GM18867 (cell line): ENCODE measurements around the gene CHTF18.
"Not testable (repeated sequence)": the region's sequence is repeated elsewhere in the genome, so short reads cannot be mapped to it uniquely, and the experiment has no call there.

ENCODE experiments used
- ATAC-seq: cut with Tn5 transposase; IDR thresholded peaks from one replicate; pipeline ENCODE4 v1.9.1; 2021; ENCODE audit warnings: mild to moderate bottlenecking, moderate library complexity; ENCODE audit not compliant: unreplicated experiment

CHTF18 gene

GRCh38 chr16:802914-803753 is 14.7 kb downstream of the CHTF18 start:
- no peak for ATAC-seq

DNA sequence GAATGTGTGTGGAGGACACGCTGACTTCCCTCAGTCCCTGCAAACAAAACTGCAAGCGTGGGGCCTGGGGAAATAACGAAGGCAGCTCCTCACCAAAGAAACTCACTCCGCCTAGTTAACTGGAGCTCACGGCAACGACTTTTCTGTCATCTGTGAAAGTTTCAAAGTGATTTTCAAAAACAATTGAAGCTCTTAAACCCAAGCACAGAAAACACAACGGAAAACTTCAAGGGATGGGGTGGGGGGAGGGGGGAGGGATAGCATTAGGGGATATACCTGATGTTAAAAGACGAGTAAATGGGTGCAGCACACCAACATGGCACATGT is 15.3 kb downstream of the CHTF18 start:
- no peak for ATAC-seq

DNA sequence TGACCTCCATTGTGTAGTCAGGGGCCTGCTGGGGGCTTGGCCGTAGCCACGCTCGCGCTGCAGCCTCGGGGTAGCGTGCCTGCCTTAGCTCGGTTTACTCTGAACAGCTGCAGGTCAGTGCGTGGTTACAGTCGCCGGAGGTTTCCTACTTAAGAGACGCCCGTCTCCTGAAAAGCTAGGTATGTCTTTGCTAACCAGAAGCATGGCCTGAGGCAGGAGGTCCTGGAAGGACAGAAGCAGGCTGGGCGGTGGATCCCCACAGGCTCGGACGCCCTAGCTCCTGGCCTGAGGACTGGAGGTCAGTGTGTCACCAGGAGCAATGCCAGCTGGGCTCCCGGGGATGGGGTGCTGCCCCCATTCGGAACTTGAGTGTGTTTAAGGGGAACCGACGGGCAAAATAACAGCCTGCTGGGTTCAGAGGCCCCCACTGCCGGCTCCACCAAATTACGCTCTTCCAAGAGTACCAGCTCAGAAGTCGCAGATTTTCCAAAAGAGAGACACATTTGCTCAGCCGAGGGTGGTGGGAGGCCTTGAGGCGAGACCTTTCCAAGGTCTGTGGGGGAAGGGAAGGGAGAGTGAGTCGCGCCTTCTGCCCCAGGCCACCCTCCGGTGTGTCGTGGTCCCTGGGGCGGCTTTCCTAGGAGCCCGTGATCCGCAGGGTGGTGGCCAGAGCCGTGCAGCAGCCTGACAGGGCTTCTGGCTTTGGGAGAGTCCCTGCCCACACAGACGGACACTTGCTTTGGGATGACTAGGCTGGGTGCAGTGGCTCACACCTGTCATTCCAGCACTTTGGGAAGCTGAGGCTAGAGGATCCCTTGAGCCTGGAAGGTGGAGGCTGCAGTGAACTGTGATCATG is 16.0 kb downstream of the CHTF18 start:
- no peak for ATAC-seq

DNA sequence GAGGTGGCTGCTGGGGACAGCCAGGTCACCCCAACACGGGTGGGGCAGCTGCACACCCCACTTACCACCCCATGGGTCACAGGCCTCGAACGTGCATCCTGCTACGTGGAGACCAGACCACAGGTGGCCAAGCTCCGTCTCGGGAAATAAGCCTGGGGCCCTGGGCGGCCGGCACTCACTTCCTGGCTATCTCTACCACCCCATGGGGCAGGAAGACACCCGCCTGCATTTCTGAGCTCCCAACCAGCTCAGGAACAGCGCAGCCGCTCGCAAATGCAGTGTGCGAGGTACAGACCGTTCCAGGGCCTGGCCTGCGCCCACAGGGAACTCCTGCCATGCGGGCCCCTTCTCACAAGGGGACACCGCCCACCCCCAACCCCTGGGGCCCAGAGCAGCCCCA is 17.1 kb downstream of the CHTF18 start:
- no peak for ATAC-seq

DNA sequence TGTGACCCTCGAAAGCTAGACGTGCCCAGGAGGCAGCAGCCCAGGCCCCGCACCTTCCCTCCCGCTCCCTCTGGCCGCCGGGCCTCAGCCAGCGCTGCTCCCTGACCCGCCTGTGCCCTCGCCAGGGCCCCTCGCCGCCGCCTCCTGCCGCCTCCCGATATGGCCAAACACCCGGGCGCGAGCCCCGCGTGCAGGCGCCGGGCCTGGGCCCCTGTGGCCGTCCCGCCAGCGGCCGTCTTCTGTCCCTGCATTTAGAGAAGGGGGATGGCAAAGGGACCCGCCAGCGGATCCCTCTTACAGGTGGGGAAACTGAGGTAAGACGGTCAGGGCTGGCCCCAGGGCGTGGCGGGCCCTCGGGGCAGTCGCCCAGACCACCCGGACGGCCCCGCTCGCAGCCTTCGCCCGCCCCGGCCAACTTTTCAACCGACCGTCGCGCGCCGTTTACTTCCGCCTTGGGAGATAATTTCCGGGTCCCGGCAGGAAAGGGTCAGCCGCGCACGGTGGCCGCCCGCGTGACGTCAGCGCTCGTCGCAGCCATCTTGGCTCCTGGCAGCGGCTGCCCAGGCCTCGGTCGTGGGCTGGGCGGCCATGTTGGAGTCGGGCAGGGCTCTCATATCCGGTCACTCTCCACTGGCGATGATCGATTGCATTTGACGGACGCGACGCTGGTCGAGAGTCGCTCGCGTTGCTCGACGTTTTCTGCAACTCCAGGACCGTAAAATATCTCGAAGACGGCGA is 19.1 kb downstream of the CHTF18 start:
- peak; percentile 86 for ATAC-seq

- no peak for ATAC-seq
These were observed 19.6 kb downstream of the CHTF18 start for GRCh38 chr16:808085-808386.

DNA sequence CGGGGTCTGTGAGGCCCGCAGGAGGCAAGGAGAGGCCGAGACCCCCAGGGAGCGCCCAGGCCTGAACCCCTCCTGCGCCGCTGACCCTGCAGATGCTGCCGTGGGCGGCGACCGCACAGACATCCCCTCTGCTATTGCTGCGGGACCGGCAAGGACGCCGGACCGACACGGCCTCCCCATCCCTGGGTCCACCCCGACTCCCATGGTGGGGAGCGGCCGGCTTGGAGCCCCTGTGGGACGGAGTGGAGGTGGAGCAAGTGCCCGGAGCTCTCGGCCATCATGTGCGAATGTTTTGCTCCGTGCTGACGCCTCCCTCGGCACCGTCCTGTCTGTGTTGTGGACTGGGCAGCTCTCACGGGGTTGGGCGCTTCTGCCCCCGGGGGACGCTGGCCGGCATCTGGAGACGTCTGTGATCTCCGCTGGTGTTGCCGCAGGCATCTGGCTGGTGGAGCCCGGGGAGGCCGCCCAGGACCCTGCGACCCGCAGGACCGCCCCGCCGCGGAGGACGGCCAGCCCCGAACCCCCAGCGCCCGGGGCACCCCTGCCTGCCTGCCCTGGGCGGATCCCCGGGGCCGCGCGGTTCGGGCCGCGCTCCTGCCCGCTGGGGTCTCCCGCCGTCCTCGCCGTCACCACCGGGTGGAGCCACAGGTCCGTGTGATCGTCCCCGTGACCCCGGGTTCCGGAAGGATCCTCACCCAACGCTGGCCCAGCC is 24.9 kb downstream of the CHTF18 start:
- no peak for ATAC-seq

DNA sequence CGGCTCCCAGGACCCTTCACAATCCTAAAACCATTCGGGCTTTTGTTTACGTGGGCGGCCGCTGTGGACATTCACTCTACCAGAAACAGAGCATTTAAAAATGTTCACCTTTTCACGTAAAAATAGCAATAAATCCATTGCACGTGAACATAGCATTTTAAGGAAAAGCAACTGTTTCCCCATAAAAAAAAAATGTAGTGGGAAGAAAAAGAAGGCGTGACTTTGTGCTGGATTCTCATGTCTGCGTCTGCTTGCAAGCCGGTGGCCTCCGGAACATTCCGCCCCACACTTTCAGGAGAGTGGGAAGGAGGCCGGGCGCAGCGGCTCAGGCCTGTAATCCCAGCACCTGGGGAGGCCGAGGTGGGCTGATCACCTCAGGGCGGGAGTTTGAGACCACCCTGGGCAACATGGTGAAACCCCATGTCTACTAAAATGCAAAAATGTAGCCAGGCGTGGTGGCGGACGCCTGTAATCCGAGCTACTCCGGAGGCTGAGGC is 25.5 kb downstream of the CHTF18 start:
- ATAC-seq: no peak

DNA sequence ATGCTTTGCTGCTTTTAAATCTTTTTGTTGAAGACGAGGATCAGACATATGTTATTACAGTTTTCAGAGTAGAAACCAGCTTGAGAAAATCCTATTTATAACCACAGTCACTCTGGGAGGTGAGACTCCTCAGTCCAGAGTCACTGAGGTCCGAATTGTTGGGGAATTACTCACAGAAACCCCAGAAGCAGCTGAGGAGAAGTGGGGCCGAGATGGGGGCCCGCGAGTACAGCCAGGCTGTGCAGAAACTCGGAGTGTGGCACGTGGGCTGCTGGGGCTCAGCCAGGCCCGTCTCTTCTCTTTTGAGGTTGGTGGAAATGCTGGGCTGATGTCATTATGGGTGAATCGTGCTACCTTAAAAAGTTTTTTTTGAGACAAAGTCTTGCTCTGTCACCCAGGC is 26.6 kb downstream of the CHTF18 start:
- no peak for ATAC-seq

DNA sequence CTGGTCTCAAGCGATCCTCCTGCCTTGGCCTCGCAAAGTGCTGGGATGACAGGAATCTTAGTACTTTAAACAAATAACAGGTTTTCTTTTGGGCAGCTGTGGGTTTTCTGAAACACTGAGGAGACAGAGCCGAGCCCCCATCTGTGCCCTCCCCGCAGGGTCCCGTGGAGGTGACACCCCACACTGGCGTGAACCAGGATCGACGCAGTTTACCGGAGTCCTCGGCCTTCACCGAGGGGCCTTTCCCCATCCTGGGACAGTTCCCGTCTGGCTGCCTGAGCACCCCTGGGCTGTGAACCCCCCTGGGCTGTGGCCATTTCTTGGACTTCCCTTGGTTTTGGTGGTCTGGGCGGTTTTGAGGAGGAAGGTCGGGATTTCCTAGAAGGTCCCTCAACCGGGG is 27.4 kb downstream of the CHTF18 start:
- no peak for ATAC-seq

DNA sequence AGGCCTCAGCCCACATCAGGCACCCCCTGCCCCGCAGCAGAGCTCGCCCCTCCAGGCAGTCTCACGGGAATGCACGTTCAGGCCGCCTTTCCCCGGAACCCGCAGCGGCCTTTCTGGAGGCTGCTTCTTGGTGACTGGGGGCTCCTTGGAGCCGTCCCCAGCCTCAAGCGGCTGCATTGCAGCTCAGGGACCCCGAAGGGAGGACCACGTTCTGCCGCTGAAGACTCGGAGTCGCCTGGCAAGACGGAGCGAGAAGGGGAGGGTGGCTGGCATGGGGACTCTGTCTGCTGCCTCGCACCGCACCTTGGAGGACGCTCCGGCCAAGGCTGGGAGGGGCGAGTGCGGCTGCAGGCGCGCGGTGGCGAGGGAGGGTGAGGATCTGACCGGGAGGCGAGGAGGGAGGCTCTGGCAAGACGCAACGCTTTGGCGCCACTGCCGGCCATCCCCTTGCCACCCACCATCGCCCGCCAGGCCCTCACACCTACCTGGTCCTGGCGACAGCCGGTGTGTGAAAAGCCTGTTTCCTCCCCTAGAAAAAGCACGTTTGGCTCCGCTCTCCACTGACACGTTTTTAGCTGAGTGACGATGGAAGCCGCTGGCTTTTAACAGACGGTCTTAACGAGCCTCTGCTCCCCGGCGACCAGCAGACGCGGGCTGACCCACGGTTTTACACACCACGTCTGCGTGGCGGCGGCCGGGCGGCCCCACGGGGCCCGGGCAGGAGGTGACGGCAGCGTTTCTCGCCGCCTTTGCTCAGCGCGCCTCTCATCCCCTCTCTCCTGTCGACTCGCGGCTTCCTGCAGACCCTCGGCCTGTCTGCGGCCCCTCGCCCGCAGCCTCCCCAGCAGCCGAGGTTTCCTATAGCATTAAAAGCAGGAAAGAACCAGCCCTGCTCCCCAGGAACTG is 28.8 kb downstream of the CHTF18 start:
- ATAC-seq: no peak

DNA sequence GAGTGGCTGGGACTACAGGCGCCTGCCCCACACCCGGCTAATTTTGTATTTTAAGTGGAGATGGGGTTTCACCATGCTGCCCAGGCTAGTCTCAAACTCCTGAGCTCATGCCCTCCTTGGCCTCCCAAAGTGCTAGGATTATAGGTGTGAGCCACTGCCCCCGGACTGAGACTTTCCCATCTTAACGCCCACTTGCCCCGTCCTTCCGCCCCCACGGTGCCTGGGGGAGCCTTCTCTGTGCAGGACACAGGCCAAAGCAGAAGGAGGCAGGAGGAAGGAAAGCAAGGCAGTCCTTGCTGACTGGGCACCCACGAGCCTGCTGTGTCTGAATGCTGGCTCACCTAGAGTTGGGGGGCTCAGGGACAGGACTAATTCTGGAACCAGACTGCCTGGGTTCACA is 29.7 kb downstream of the CHTF18 start:
- ATAC-seq: no peak

DNA sequence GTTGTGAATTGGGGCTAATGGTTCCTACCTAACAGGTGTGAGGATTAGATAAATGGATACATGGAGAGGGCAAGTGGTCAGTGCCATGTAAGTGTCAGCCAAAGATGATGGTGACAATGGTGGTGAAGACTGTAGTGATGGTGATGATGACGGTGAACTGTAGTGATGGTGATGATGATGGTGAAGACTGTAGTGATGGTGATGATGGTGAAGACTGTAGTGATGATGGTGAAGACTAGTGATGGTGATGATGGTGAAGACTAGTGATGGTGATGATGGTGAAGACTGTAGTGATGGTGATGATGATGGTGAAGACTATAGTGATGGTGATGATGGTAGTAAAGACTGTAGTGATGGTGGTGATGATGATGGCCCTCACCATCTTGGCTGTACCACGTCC is 30.2 kb downstream of the CHTF18 start:
- no peak for ATAC-seq

DNA sequence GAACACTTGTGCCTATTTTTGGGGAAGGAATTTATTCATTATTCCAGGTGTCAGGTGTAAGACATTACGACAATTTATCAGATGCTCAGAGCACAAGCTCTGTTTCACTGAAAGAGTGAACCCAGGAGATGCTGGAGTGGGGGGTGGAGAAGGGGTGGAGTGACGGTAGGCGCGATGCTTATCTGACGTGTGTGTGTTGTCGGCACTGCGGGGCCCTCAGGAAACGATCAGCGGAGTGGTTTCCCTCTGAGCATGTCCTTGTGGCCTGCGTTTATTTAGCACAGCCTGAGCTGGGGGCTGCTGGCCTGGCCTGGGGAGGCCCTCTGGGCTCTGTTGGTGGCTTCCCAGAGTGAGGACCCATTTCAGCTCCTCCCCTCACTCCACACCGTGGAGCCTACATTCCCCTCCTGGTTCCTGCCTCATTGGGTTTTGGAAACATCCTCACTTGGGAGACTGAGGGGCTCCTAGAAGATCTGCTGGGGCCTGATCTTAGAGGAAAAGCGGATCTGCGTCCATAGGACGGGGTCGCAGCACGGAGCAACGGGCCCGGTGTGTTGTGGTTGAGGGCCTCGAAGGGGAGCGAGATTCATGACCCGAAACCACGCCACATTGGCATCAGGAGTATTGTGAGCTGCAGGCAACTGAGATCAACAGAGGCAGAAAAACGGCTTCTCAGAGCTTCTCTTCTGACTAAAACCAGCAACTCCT is 31.1 kb downstream of the CHTF18 start:
- no peak for ATAC-seq

GRCh38 chr16:820044-820408 is 31.6 kb downstream of the CHTF18 start:
- ATAC-seq: not testable (repeated sequence)

DNA sequence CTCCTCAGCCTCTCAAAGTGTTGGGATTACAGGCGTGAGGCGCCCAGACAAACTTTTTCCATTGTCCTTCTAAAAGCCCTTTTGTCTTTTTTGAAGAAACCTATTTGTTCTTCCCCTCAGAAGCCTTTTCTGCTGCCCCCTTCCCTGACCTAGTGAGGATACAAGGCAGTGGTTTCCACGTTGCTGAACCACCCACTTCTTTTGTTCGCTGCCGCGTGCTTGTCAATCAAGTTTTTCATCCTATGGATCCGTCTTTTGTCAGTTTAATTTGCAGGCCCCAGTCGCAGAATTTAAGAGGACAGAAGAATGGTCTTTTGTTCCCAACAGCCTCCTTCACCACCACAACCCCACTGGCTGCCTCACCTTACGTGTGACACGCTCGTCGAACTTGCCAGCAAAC is 32.3 kb downstream of the CHTF18 start:
- no peak for ATAC-seq

DNA sequence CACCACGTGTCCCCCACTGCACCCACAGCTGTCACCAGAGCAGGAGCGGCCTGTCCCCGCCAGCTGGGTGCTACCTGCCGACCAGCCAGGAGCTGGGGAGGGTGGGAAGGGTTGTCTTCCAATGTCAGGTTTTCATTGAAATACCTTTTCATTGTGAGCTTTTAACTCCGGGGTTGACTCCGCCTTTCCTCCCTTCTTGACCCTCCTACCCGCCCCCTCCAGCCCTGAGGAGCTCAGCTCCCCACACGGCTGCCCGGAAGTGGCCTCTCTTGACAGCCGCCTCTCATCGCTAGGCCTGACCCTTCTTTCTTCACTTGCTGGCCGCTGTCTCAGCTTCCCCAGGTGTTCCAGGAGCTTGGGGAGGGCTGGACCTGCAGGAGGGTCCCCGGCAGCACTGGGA is 33.3 kb downstream of the CHTF18 start:
- no peak for ATAC-seq

DNA sequence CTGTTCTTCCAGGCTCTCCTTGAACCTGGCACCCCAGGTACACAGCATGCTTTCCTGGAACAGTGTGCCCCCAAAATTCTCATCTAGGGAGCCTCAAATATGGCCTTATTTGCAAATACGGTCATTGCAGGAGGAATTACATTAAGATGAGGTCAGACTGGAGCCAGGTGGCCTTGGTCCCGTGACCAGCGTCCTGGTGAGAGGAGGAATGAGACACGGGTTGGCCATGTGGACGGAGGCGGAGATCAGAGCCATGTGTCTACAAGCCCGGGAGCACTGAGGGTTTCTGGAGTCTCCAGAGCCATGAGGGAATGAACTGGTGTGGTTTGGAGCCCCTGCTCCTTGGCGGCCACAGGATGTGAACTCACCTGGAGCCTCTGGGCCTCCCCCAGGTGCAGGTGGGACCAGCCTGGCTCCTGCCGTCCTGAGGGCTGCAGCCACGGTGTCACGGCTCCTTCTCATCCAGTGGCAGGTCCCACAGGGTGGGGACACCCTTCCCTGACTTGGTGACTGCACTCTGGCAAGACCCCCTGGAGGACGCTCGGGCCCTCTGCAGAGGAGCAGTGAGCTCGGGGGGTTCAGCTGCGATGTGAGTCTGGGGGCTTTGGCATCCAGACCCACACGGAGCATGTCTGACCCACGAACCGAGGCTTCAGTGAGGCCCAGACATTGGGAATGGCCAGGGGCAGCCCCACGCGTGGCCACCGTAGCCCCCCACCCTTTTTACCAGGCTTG is 33.9 kb downstream of the CHTF18 start:
- ATAC-seq: no peak

DNA sequence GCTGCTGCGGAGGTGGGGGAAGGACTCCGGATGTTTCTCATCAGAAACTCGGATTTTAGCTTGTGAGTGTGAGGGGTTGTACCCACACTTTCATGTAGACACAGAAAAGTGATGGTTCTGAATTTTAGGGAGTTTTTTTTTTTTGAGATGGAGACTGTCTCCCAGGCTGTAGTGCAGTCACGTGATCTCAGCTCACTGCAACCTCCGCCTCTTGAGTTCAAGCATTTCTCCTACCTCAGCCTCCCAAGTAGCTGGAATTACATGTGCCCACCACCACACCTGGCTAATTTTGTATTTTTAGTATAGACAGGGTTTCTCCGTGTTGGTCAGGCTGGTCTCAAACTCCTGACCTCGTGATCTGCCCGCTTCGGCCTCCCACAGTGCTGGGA is 34.5 kb downstream of the CHTF18 start:
- ATAC-seq: no peak
